CD4-positive, CD25-positive, alpha-beta regulatory T cell (primary cell): ENCODE measurements around the gene FUT1. TPM values are rescaled to one million over a fixed set of nuclear protein-coding genes. Genes with fewer than 3 reads are reported as not detected.
"Not testable (repeated sequence)": the region's sequence is repeated elsewhere in the genome, so short reads cannot be mapped to it uniquely, and the experiment has no call there.

Experiments used
- ATAC-seq, 2 donors: fragments of 150-1000 bp; cut with Tn5 transposase; one replicate each; pipeline ENCODE4 v1.10.0; 2021; ENCODE audit warnings: low read depth in 2 of 2, moderate number of reproducible peaks in 2 of 2, moderate library complexity in 1 of 2
- DNase-seq, 3 donors: peaks; one replicate each; pipeline versions ENCODE4 v3.0.0 to v3.0.0-alpha.2; 2012 to 2022; ENCODE audit warnings: mixed read lengths in 1 of 3
- H3K27ac ChIP-seq: one replicate; pipeline ENCODE4 v1.7.0; 2013; ENCODE audit warnings: mild to moderate bottlenecking, low read length; ENCODE audit not compliant: insufficient read depth, poor library complexity, severe bottlenecking
- H3K27me3 ChIP-seq: one replicate; pipeline ENCODE4 v1.7.0; 2013; ENCODE audit warnings: low read length; ENCODE audit not compliant: control insufficient read depth, insufficient read depth
- H3K36me3 ChIP-seq: one replicate; pipeline ENCODE4 v1.7.0; 2013; ENCODE audit warnings: mild to moderate bottlenecking, low read length, moderate library complexity; ENCODE audit not compliant: control insufficient read depth, insufficient read depth
- H3K4me1 ChIP-seq: 2 replicates; pipeline ENCODE4 v1.7.0; 2013; ENCODE audit warnings: mild to moderate bottlenecking, low read length; ENCODE audit not compliant: insufficient read depth, control insufficient read depth, poor library complexity, severe bottlenecking
- H3K4me3 ChIP-seq: one replicate; pipeline ENCODE4 v1.7.0; 2013; ENCODE audit warnings: low read depth, mild to moderate bottlenecking, low read length, moderate library complexity
- H3K9me3 ChIP-seq, 2 experiments: 1 replicate in 1 of 2; 2 replicates in 1 of 2; pipeline ENCODE4 v1.7.0; 2013; ENCODE audit warnings: low read length in 2 of 2, mild to moderate bottlenecking in 1 of 2, moderate library complexity in 1 of 2; ENCODE audit not compliant: control insufficient read depth in 2 of 2
- H3K27ac Mint-ChIP-seq, 3 donors: one replicate each; pipeline ENCODE4 v1.8.0; 2020 to 2022; ENCODE audit warnings: mild to moderate bottlenecking in 3 of 3, mixed read lengths in 3 of 3, moderate library complexity in 2 of 3
- H3K27me3 Mint-ChIP-seq: one replicate; pipeline ENCODE4 v1.8.0; 2022; ENCODE audit warnings: mild to moderate bottlenecking, mixed read lengths
- H3K36me3 Mint-ChIP-seq: one replicate; pipeline ENCODE4 v1.8.0; 2020; ENCODE audit warnings: mixed read lengths
- H3K4me1 Mint-ChIP-seq, 4 donors: one replicate each; pipeline ENCODE4 v1.8.0; 2020 to 2022; ENCODE audit warnings: mixed read lengths in 4 of 4, mild to moderate bottlenecking in 1 of 4
- H3K4me3 Mint-ChIP-seq, 4 donors: one replicate each; pipeline ENCODE4 v1.8.0; 2020 to 2022; ENCODE audit warnings: mild to moderate bottlenecking in 4 of 4, mixed read lengths in 4 of 4, moderate library complexity in 3 of 4
- H3K9me3 Mint-ChIP-seq, 7 donors: one replicate each; pipeline ENCODE4 v1.8.0; 2020 to 2022; ENCODE audit warnings: mixed read lengths in 7 of 7, mild to moderate bottlenecking in 3 of 7, moderate library complexity in 2 of 7
- polyA plus RNA-seq, 4 donors: library from polyadenylated mRNA; unstranded; fragments of 300-500 nt; fragmentation: Illumina TruSeq; gene quantifications; one replicate each; pipeline ENCODE4 v1.2.3, GENCODE V29; 2021
- total RNA-seq: library from RNA; stranded (reverse); gene quantifications from one replicate; pipeline ENCODE4 v1.2.3, GENCODE V29; 2022

Gene FUT1
- total and polyA plus RNA-seq, 5 donors from 2014 or later: 0.06 to 0.14 TPM; not detected in 3

- not testable (repeated sequence) for H3K4me3 ChIP-seq, H3K4me1 ChIP-seq, DNase-seq, H3K27me3 ChIP-seq, H3K36me3 Mint-ChIP-seq, H3K4me3 Mint-ChIP-seq, H3K9me3 ChIP-seq, ATAC-seq, H3K27ac ChIP-seq, H3K9me3 Mint-ChIP-seq, H3K36me3 ChIP-seq, H3K4me1 Mint-ChIP-seq, H3K27ac Mint-ChIP-seq
- peaks cover 12% of the 10 kb centered on the region for H3K27me3 Mint-ChIP-seq
Measured at GRCh38 chr19:48768171-48768753, 15.8 kb upstream of the FUT1 start.

DNA sequence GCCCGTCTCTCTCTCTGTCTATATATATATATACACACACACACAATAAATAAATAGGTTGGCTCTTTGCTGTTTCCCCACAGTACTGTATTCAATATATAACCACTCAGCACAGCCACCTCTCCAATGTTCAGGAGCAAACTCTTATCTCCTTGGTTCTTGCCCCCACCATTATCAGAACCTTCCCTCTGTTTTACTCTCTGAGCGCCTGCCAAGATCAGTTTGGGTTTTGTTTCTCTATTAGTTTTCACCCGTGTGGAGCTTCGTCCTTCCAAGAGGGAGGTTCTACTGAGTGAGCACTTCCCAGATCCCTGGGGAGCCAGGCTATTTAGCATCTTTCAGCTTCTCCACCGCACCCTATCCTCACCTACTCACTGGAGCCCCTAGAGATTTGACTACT is 13.4 kb upstream of the FUT1 start:
- H3K36me3 Mint-ChIP-seq, H3K27ac Mint-ChIP-seq, H3K9me3 Mint-ChIP-seq: not testable (repeated sequence)

DNA sequence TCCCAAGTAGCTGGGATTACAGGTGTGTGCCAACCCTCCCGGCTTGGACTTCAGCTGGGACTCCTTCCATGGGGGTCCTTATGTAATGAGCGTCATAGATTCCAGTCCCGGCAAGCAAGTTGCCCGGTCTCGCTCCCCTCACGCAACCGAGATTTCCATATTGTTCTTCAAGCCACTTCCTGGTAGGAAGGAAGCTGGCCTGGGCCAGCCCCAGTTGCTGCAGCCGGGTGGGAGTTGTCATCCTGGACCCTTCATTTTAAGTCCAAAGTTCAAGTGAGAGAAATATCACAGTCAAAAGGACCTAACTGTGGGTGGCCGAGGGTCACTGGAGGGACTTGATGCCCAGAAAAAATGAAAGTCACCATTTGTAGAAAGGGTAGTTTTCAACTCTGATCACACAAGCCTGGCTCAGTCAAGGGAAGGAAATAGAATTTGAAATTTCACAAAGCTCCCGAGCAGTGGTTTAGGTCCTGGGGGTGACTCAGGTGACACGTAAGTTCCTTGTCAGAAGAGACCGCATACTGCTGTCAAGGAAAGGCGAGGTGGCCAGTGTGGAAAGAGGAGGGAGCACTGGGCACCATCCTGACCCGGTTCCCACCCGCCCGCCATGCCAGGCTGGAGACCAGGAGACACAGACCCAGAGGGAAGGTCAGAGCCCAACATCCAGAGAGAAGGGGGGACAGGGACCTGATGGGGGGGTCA is 8.2 kb upstream of the FUT1 start:
- Histone ChIP-seq H3K27ac (no peak overlapping the region), H3K27me3 (no peaks in the 10 kb centered on the region), H3K36me3 (no peaks in the 10 kb centered on the region), H3K4me1 (no peaks in the 10 kb centered on the region), H3K9me3 (no peaks in the 10 kb centered on the region), H3K4me3 (no peak overlapping the region)
- Mint-ChIP-seq H3K27me3 (peaks cover 16% of the 10 kb centered on the region), H3K4me3 (no peak overlapping the region), H3K4me1 (peaks cover 0 to 4% (median 0%) of the 10 kb centered on the region in 4 donors), H3K36me3 (no peaks in the 10 kb centered on the region), H3K27ac (no peak overlapping the region), H3K9me3 (no peaks in the 10 kb centered on the region)
- no peak for DNase-seq
- ATAC-seq: no peak

More for the DNA sequence above, 13.4 kb upstream of the FUT1 start:
- H3K9me3 ChIP-seq, H3K27ac ChIP-seq, H3K4me1 Mint-ChIP-seq, ATAC-seq, H3K4me3 Mint-ChIP-seq, H3K4me1 ChIP-seq, H3K27me3 ChIP-seq, DNase-seq, H3K36me3 ChIP-seq, H3K4me3 ChIP-seq: not testable (repeated sequence)
- H3K27me3 Mint-ChIP-seq: peaks cover 17% of the 10 kb centered on the region

DNA sequence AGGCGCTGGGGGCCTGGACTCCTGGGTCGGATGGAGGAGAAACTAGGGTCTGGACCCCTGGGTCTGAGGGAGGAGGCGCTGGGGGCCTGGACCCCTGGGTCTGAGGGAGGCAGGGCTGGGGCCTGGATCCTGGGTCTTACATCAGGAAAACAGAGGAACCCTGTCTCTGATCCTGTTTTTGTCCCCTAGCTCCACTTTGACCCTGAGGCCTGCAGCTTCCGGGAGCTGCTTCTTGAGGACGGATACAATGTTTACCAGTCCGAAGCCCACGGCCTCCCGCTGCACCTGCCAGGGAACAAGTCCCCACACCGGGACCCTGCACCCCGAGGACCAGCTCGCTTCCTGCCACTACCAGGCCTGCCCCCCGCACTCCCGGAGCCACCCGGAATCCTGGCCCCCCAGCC is 5.3 kb upstream of the FUT1 start:
- Histone ChIP-seq H3K27me3 (peaks cover 2% of the 10 kb centered on the region), H3K27ac (no peak overlapping the region), H3K4me3 (no peak overlapping the region), H3K9me3 (no peaks in the 10 kb centered on the region), H3K36me3 (no peaks in the 10 kb centered on the region), H3K4me1 (peaks cover 7% of the 10 kb centered on the region)
- no peak for DNase-seq
- peaks cover 0 to 4% (median 0%) of the 10 kb centered on the region in 7 donors for H3K9me3 Mint-ChIP-seq
- H3K36me3 Mint-ChIP-seq: no peaks in the 10 kb centered on the region
- peaks cover 0 to 17% (median 10%) of the 10 kb centered on the region in 4 donors for H3K4me1 Mint-ChIP-seq
- ATAC-seq: no peak
- H3K27ac Mint-ChIP-seq: no peak overlapping the region
- H3K27me3 Mint-ChIP-seq: peaks cover 34% of the 10 kb centered on the region
- H3K4me3 Mint-ChIP-seq: no peak overlapping the region

- Mint-ChIP-seq H3K9me3 (peaks cover 0 to 4% (median 0%) of the 10 kb centered on the region in 7 donors), H3K27me3 (peaks cover 33% of the 10 kb centered on the region), H3K4me1 (peaks cover 0 to 18% (median 10%) of the 10 kb centered on the region in 4 donors), H3K36me3 (no peaks in the 10 kb centered on the region), H3K27ac (no peak overlapping the region), H3K4me3 (no peak overlapping the region)
- no peaks in the 10 kb centered on the region for H3K9me3 ChIP-seq
- no peak overlapping the region for H3K27ac ChIP-seq
- peaks cover 2% of the 10 kb centered on the region for H3K27me3 ChIP-seq
- no peak overlapping the region for H3K4me3 ChIP-seq
- ATAC-seq (no peak), DNase-seq (no peak)
- peaks cover 13% of the 10 kb centered on the region for H3K4me1 ChIP-seq
- H3K36me3 ChIP-seq: no peaks in the 10 kb centered on the region
Measured at GRCh38 chr19:48757089-48757675, 4.7 kb upstream of the FUT1 start.

GRCh38 chr19:48756686-48757085 is 4.2 kb upstream of the FUT1 start:
- no peak overlapping the region for H3K27ac ChIP-seq
- DNase-seq (no peak), ATAC-seq (no peak)
- peaks cover 18% of the 10 kb centered on the region for H3K4me1 ChIP-seq
- H3K27ac Mint-ChIP-seq: no peak overlapping the region
- H3K27me3 ChIP-seq: peaks cover 2% of the 10 kb centered on the region
- no peaks in the 10 kb centered on the region for H3K36me3 Mint-ChIP-seq
- peaks cover 0 to 4% (median 0%) of the 10 kb centered on the region in 7 donors for H3K9me3 Mint-ChIP-seq
- H3K9me3 ChIP-seq: no peaks in the 10 kb centered on the region
- H3K4me3 ChIP-seq: no peak overlapping the region
- no peaks in the 10 kb centered on the region for H3K36me3 ChIP-seq
- H3K4me1 Mint-ChIP-seq: peaks cover 0 to 20% (median 11%) of the 10 kb centered on the region in 4 donors
- H3K27me3 Mint-ChIP-seq: peaks cover 33% of the 10 kb centered on the region
- H3K4me3 Mint-ChIP-seq: no peak overlapping the region

DNA sequence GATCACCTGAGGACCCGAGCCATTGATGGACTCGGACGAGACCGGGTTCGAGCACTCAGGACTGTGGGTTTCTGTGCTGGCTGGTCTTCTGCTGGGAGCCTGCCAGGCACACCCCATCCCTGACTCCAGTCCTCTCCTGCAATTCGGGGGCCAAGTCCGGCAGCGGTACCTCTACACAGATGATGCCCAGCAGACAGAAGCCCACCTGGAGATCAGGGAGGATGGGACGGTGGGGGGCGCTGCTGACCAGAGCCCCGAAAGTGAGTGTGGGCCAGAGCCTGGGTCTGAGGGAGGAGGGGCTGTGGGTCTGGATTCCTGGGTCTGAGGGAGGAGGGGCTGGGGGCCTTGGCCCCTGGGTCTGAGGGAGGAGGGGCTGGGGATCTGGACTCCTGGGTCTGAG is 3.8 kb upstream of the FUT1 start:
- Histone ChIP-seq H3K27ac (no peak overlapping the region), H3K9me3 (no peaks in the 10 kb centered on the region), H3K4me1 (peaks cover 18% of the 10 kb centered on the region), H3K4me3 (no peak overlapping the region), H3K27me3 (peaks cover 2% of the 10 kb centered on the region), H3K36me3 (no peaks in the 10 kb centered on the region)
- no peak for DNase-seq
- H3K27ac Mint-ChIP-seq: no peak overlapping the region
- H3K36me3 Mint-ChIP-seq: no peaks in the 10 kb centered on the region
- ATAC-seq: no peak
- peaks cover 38% of the 10 kb centered on the region for H3K27me3 Mint-ChIP-seq
- peaks cover 0 to 4% (median 0%) of the 10 kb centered on the region in 7 donors for H3K9me3 Mint-ChIP-seq
- H3K4me3 Mint-ChIP-seq: no peak overlapping the region
- peaks cover 0 to 22% (median 11%) of the 10 kb centered on the region in 4 donors for H3K4me1 Mint-ChIP-seq
